ENCODE data around the gene COL5A1.
A peak's percentile ranks its signal among the peaks of the same experiment; 100 is the strongest.
"Not testable (repeated sequence)": the region's sequence is repeated elsewhere in the genome, so short reads cannot be mapped to it uniquely, and the experiment has no call there.

The COL5A1 gene

DNA sequence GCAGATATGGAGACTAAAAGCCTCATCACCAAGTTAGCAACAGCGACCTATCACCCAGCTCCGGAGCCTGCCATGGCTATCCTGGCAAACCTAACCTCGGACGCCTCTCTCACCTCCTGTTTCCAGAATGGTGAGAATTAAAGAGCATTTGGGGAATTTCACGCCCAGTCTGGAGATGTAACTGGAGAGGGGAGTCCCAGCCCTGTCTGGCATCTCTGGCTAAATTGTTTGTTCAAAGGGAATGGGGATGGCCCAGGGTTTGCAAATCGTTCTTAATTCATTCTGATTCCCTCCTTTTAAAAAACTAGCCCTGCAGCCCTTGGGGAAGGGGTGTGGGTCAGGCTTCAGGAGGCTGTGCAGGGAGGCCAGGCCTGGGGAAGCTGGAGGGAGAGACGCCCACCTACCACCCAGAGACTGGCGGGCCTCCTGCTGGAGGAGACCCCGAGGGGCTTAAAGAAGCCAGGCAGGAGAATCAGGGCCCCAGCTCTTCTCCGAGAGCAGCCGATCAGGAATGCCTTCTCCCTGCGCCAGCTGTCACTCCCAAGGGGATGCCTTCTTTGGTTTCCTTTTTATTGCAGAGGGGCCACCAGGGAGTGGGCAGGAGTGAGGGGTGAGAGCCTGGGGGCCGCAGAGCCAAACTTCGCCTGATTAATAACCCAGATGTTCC lies 964 bp upstream of the COL5A1 start:
- no peak for DNase-seq (ENCODE audit: low read depth)

GRCh38 chr9:134641990-134642384 lies 384 bp downstream of the COL5A1 start:
- DNase-seq (ENCODE audit: low read depth), result no peak

DNA sequence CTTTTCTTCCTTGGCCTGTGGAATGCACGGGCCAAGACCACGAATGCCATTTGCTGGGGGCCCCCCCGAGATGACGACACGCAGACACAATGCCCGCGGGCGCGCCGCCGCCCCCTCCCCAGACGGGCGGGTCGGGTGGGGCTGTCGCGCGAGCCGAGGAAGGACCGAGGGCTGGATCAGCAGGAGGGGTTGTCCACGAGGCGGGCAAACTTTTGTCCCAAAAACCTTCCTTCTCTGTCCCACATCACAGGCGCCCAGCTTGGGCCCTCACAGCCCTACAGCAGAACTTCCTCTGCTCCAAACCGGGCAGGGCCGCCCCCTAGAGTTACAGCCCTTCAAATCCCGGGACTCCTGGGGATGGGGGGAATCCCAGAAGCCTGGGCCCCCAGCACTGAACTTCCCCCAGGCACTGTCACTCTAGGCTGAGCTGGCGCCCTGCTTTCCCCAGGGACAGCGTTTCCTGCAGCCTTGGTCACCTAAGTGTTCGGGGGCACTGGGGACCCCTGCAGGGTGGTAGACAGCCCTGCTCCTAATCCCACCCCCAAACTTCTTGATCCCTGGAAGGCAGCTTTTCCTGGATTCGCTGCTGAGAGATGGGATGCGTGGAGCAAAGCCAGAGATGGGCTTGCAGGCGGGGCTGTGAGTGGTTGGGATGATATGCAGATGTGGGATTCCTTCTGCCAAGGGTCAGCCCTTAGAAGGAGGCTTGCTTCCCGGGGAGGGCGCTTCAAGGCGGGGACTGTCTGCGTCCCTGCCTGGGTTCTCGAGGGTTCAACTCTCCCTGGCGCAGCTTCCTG lies 980 bp downstream of the COL5A1 start:
- peak; percentile 82 for DNase-seq (ENCODE audit: low read depth)

- no peak for DNase-seq (ENCODE audit: low read depth)
These were observed 1.6 kb downstream of the COL5A1 start for GRCh38 chr9:134643222-134643671.

GRCh38 chr9:134644401-134644724 lies 2.8 kb downstream of the COL5A1 start:
- not testable (repeated sequence) for DNase-seq (ENCODE audit: low read depth)

- DNase-seq (ENCODE audit: low read depth), result peak; percentile 98
These were observed 3.4 kb downstream of the COL5A1 start for GRCh38 chr9:134644725-134645606.

DNA sequence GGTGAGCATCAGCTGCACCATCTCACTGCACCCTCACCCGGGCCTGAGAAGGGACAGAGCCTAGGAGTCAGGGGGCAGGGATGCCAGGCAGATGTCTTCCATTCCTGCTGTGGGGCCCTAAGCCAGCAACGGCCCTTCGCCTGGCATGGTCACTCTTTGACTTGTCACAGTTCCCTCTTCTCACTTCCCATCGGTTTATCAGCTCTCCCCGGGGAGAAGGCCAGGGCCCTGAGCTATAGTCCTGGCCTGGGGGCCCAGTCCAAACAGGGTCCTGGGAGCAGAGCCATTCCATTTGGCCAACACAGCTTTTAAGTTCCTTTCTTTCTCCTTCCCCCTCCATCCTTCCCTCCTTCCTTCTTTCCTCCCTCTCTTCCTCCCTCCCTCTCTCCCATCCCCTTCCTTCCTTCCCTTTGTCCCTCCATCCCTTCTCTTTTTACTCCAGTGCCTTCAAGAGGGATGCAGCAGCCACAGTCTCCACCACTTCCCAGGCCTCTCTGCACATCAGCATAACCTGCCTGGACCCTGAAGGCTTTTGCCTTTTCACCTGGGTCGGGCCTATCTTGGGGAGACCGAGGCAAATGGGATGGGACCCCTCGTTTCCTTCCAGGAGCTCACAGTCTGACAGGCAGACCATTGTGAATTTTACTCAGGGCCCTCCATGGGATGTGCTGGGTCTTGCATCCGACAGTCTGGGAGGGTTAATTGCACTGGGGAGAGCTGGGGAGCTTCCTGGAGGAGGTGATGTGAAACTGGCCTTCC lies 4.2 kb downstream of the COL5A1 start:
- no peak for DNase-seq (ENCODE audit: low read depth)

- DNase-seq (ENCODE audit: low read depth), result no peak
These were observed 5.9 kb downstream of the COL5A1 start for GRCh38 chr9:134647359-134648080.

DNA sequence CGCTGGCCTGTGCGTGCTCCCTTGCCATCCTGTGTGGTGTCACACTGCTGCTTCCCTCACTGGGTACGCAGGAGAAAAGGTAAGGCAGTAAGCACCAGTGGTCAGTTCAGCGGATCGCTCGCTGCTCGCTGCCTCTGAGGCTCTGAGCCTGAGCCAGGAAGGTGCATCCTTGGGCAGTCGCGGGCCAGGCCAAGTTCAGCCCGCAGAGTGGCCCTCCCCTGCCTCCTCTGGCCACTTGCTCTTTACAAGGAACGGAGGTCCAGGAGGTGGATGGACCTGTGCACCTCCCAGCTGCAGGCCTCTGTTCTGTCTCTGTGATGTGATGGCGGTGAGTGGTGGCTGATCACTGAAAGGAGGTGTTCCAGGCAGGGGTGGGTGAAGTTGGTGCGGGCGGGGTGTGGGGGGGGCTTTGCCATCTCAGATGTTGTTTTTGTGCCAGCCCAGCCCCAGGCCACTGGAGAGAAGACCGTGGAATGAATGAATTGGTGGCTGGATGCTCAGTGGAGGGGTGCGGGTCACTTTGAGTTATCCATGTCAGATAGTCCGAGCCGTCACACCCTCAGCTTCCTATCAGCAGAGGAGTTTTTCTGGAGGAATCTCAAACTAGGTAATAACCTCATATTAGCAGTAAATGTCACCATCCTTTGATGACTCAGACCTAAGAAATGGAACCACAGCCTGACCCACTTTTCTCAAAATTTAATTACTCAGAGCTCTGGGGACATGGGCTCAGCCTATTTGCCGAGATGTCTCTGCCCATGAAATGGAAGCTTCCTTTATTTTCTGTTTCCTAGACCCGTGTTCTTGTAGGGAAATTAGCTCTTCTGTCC lies 7.3 kb downstream of the COL5A1 start:
- DNase-seq (ENCODE audit: low read depth), result peak; percentile 65

GRCh38 chr9:134650431-134651190 lies 9.0 kb downstream of the COL5A1 start:
- DNase-seq (ENCODE audit: low read depth), result no peak

- no peak for DNase-seq (ENCODE audit: low read depth)
These were observed 9.8 kb downstream of the COL5A1 start for GRCh38 chr9:134651226-134651905.

GRCh38 chr9:134652291-134653225 lies 11.0 kb downstream of the COL5A1 start:
- DNase-seq (ENCODE audit: low read depth), result no peak

DNA sequence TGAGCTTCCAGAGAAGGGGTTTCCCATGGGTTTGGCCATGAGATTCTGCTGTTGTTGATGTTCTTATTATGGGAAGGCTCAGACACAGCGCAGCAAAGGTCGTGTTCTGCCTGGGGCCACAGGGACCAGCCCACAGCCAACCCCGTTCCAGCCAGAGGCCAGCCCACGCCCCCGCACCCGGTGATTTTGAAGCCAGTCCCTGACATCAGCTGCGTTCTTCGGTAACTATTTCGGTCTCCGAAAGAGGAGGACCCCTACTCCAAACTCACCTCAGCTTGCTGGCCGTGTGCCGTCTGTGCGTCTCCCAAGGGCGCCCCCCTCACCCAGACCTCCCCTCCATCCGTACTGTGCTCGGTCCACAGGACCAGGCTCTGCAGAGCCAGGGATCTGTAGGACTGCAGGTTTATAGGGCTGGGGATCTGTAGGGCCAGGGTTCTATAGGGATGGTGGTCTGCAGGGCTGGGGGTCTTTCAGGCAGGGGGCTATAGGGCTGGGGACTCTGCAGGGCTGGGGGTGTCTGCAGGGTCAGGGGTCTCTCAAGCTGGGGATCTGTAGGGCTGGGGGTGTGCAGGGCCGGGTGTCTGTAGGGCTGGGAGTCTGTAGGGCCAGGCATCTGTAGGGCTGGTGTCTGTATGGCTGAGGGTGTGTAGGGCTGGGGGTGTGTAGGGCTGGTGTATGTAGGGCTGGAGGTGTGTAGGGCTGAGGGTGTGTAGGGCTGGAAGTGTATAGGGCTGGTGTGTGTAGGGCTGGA lies 11.8 kb downstream of the COL5A1 start:
- DNase-seq (ENCODE audit: low read depth), result no peak

- no peak for DNase-seq (ENCODE audit: low read depth)
These were observed 13.5 kb downstream of the COL5A1 start for GRCh38 chr9:134655101-134655500.

- DNase-seq (ENCODE audit: low read depth), result no peak
These were observed 14.2 kb downstream of the COL5A1 start for GRCh38 chr9:134655586-134656333.

DNA sequence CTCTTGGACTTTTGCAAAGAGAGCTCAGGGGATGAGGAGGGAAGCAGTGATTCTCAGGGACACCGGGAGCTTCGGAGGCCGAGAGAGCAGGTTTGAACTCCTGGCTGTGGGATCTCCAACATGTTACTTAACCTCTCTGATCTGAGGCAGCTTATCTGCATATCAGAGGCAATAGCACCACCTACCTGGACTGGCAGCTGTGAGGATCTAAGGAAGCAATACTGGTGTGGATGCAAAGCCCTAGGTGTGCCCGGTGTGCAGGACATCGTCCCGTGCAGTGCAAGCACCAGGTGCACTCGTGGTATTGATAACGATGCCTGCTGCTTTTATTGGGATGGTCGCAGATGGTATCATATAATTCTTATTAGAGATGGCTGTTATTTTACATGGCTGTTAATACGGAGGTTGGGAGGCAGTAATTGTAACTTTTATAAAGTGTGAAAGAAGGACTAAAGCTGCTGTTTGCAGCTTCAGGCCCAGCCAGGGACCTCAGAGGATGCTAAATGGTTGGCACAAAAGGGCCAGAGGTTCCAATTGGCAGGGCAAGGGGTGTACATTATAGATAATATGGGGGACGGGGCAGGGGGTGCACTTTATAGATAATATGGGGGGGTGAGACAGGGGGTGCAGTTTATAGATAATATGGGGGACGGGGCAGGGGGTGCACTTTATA lies 14.9 kb downstream of the COL5A1 start:
- DNase-seq (ENCODE audit: low read depth), result no peak
